ENCODE data around the gene BARX1. TPM values are rescaled to one million over a fixed set of nuclear protein-coding genes. Genes with fewer than 3 reads are reported as not detected.
"Not testable (repeated sequence)": the region's sequence is repeated elsewhere in the genome, so short reads cannot be mapped to it uniquely, and the experiment has no call there.

The BARX1 gene
- total and polyA plus RNA-seq, 10 of the 15 experiments (the other 5 are each of a cell fraction or from before 2014, with no cell fraction given), result not detected

DNA sequence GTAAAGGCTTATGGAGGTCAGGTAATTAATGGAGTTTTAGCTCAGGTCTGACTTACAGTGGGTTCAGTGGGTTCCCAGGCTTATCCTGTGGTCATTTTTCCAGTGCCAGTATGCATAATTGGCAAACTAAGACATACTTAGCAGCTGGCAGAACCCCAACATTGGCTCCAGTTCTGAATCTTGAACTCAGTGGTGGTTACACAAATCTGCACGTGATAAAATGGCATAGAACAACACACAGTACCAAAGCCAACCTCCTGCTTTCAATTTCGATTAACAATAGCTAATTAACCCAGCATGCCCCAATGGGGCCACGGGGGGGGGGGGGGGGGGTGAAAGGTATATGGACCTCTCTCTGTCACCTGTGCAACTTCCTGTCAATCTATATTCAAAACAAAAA is 19.0 kb upstream of the BARX1 start:
- no peaks in the 10 kb centered on the region for H3K36me3 ChIP-seq (ENCODE audit: control insufficient read depth in 2 of 2, insufficient read depth in 2 of 2, low read length in 1 of 2)
- BruUV-seq (replicated peaks), result no TSS peak
- no peaks in the 10 kb centered on the region for H3K27me3 ChIP-seq (replicated peaks in 1 of 2; ENCODE audit: control insufficient read depth in 2 of 2, insufficient read depth in 2 of 2, low read length in 1 of 2)
- H3K27ac ChIP-seq (ENCODE audit: control insufficient read depth, insufficient read depth), result no peak overlapping the region
- intact Hi-C loops (cut with micrococcal nuclease; ENCODE audit: unreplicated experiment) (no loop called here), in situ Hi-C loops (cut with MboI) (no loop called here)
- ChIA-PET RAD21 (ENCODE audit: unreplicated experiment) (no interaction called here), SMC1A (ENCODE audit: uncharacterized antibody, unreplicated experiment) (no interaction called here), CTCF (no interaction called here), POLR2A (no interaction called here)
- no peak overlapping the region for H3K9ac ChIP-seq (ENCODE audit: control insufficient read depth, insufficient read depth, low read length)
- TF ChIP-seq SP1 (IDR thresholded peaks at IDR 0.05; ENCODE audit: low read depth, low read length) (no peak), BHLHE40 (IDR thresholded peaks at IDR 0.05; ENCODE audit: borderline replicate concordance in 1 of 2, low read depth in 2 of 2, low read length in 1 of 2) (peak in 1 of 2 experiments; percentile 15; a peak in 1 of 4 replicates), ZBED1 (IDR thresholded peaks at IDR 0.05; ENCODE audit: borderline replicate concordance) (no peak), HDAC2 (IDR thresholded peaks at IDR 0.05) (no peak), CREB1 (IDR thresholded peaks at IDR 0.05; ENCODE audit: low read depth) (no peak), TCF12 (IDR thresholded peaks at IDR 0.05; ENCODE audit: low read depth, low read length) (no peak), YBX1 (IDR thresholded peaks at IDR 0.05) (no peak)
- no peak overlapping the region for H2AFZ ChIP-seq (ENCODE audit: control insufficient read depth, low read depth, low read length)
- no peak overlapping the region for H3K4me2 ChIP-seq (ENCODE audit: control insufficient read depth, insufficient read depth)
- H4K20me1 ChIP-seq (ENCODE audit: control insufficient read depth, insufficient read depth), result no peaks in the 10 kb centered on the region
- no peak for DNase-seq (ENCODE audit: low read depth, low spot score)
- 42% methylated on average over 2 of the region's 3 CpGs for WGBS (ENCODE audit: insufficient coverage, insufficient replicate concordance, low lambda C conversion rate, missing lambda C conversion rate)
- H3K4me3 ChIP-seq, result no peak overlapping the region
- no peak for FAIRE-seq
- H3K9me3 ChIP-seq (replicated peaks; ENCODE audit: control insufficient read depth, insufficient read depth, low read length), result no peaks in the 10 kb centered on the region; the same call in 2 of the 3 replicates
- no peaks in the 10 kb centered on the region for H3K4me1 ChIP-seq (ENCODE audit: control insufficient read depth, insufficient read depth, low read length)
- no peaks in the 10 kb centered on the region for H3K79me2 ChIP-seq (ENCODE audit: control insufficient read depth, insufficient read depth, low read length)
- no peak for ATAC-seq

DNA sequence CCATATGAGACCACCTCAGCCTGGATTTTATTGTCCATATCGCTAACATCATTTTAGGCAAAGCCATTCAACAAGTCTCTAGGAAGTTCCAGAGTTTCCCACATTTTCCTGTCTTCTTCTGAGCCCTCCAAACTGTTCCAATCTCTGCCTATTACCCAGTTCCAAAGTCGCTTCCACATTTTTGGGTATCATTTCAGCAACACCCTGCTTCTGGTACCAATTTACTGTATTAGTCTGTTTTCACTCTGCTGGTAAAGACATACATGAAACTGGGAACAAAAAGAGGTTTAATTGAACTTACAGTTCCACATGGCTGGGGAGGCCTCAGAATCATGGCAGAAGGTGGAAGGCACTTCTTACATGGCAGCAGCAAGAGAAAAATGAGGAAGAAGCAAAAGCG is 17.5 kb upstream of the BARX1 start:
- H3K27me3 ChIP-seq (replicated peaks in 1 of 2; ENCODE audit: control insufficient read depth in 2 of 2, insufficient read depth in 2 of 2, low read length in 1 of 2); BruUV-seq (replicated peaks); H3K79me2 ChIP-seq (ENCODE audit: control insufficient read depth, insufficient read depth, low read length); ATAC-seq; in situ Hi-C loops (cut with MboI); H3K4me1 ChIP-seq (ENCODE audit: control insufficient read depth, insufficient read depth, low read length); H3K9ac ChIP-seq (ENCODE audit: control insufficient read depth, insufficient read depth, low read length); SMC1A ChIA-PET (ENCODE audit: uncharacterized antibody, unreplicated experiment); FAIRE-seq; H4K20me1 ChIP-seq (ENCODE audit: control insufficient read depth, insufficient read depth); H3K27ac ChIP-seq (ENCODE audit: control insufficient read depth, insufficient read depth); RAD21 ChIA-PET (ENCODE audit: unreplicated experiment); H3K4me2 ChIP-seq (ENCODE audit: control insufficient read depth, insufficient read depth); DNase-seq (ENCODE audit: low read depth, low spot score); CTCF ChIA-PET; intact Hi-C loops (cut with micrococcal nuclease; ENCODE audit: unreplicated experiment); H3K9me3 ChIP-seq (replicated peaks; ENCODE audit: control insufficient read depth, insufficient read depth, low read length); H3K36me3 ChIP-seq (ENCODE audit: control insufficient read depth in 2 of 2, insufficient read depth in 2 of 2, low read length in 1 of 2); H2AFZ ChIP-seq (ENCODE audit: control insufficient read depth, low read depth, low read length); H3K4me3 ChIP-seq; POLR2A ChIA-PET: not testable (repeated sequence)
- WGBS (ENCODE audit: insufficient coverage, insufficient replicate concordance, low lambda C conversion rate, missing lambda C conversion rate), result 51% methylated on average over 3 of the region's 3 CpGs
